ENCODE results near the gene MIS18BP1.
A peak's percentile ranks its signal among the peaks of the same experiment; 100 is the strongest.

The MIS18BP1 gene

DNA sequence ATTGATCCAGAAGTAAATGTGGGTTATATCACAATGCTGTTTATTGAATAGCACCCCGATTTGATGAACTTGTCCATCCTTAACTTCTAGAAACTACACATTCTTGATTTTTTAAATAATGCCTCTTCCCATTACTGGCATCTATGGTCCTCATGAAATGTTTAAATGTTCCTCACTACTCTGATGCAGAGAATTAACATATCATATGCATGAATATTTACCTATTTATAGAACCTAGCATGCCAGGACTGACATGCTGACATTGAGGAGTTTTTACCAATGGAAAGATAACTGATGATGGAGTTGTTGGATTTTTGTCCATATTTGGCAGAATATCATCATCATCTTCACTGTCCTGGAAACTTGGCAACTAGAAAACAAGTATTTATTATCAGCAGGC, 42.8 kb downstream of the MIS18BP1 start:
- TF ChIP-seq, protein P1, sequence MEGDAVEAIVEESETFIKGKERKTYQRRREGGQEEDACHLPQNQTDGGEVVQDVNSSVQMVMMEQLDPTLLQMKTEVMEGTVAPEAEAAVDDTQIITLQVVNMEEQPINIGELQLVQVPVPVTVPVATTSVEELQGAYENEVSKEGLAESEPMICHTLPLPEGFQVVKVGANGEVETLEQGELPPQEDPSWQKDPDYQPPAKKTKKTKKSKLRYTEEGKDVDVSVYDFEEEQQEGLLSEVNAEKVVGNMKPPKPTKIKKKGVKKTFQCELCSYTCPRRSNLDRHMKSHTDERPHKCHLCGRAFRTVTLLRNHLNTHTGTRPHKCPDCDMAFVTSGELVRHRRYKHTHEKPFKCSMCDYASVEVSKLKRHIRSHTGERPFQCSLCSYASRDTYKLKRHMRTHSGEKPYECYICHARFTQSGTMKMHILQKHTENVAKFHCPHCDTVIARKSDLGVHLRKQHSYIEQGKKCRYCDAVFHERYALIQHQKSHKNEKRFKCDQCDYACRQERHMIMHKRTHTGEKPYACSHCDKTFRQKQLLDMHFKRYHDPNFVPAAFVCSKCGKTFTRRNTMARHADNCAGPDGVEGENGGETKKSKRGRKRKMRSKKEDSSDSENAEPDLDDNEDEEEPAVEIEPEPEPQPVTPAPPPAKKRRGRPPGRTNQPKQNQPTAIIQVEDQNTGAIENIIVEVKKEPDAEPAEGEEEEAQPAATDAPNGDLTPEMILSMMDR (IDR thresholded peaks at IDR 0.05; ENCODE audit: extremely low read depth, missing control alignments) = no peak

DNA sequence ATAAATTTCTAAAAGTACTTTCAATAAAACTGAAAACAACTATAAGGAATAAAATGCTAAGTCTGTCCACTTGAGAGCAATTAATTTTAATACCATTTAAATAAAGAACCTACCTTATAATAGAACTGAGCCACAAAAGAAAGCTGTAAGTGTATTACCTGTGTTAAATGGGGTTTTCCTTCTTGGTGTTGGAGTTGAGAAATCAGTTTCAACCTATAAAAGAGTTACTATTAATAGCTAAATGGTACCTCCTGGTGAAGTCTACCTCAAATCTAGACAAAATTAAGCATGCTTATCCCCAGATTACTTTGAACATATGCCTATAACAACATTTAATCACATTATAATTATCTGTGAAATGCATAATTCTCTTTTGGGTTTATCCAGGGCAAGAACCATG, 48.8 kb downstream of the MIS18BP1 start:
- TF ChIP-seq, protein P1 (IDR thresholded peaks at IDR 0.05; ENCODE audit: extremely low read depth, missing control alignments) = no peak

More for the DNA sequence above, 42.8 kb downstream of the MIS18BP1 start:
- no peak for DNase-seq (ENCODE audit: low spot score)

DNA sequence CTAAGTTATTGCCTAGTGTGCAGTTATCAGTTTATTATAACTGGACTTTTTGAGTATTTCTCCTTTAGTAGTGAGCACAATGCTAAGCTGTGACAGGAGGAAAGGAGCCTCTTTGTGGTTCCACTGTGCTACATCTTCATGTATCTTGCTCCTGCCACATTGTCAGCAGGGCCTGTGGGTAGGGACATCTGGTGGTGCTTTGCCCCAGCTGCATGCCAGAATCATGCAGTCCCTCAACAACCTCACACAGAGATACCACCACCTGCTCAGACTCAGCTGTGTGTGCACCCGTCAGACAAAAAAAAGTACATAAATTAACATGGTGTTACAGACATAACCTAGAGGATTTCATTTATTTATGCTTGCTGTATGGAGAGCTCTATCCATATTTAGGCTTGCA, 51.1 kb downstream of the MIS18BP1 start:
- TF ChIP-seq, protein P1 (IDR thresholded peaks at IDR 0.05; ENCODE audit: extremely low read depth, missing control alignments) = no peak

More for the DNA sequence above, 48.8 kb downstream of the MIS18BP1 start:
- DNase-seq (ENCODE audit: low spot score) = no peak

DNA sequence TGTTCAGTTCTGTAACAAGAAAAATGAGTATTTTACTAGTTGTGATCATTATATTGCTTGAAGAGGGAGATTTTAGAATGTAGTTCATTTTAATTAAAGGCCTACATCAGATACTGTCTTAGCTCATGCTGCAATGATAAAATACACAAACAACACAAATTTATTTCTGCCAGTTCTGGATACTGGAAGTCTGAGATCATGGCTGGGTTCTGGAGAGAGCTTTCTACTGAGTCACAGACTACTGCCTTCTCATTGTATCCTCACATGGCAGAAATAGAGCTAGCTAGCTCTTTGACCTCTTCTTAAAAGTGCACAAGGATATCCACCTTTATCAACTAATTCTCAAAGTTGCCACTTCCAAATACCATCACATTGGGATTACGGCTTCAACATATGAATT, 53.8 kb downstream of the MIS18BP1 start:
- DNase-seq (ENCODE audit: low spot score) = no peak
- TF ChIP-seq, protein P1 (IDR thresholded peaks at IDR 0.05; ENCODE audit: extremely low read depth, missing control alignments) = no peak

More for the DNA sequence above, 51.1 kb downstream of the MIS18BP1 start:
- DNase-seq (ENCODE audit: low spot score) = peak; percentile 6

DNA sequence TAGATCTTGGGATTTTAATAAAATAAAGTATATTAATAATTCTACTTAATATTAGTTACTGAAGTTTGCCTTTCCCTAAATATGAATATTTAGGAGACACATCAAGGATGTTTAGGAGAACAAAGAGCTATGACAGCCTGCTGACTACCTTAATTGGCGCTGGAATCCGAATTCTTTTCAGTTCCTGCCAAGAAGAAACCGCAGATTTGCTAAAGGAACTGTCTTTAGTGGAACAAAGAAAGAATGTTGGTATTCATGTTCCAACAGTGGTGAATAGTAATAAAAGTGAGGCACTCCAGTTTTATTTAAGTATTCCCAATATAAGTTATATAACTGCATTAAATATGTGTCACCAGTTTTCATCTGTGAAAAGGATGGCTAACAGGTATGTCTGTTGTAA, 54.5 kb downstream of the MIS18BP1 start:
- no peak for DNase-seq (ENCODE audit: low spot score)
- TF ChIP-seq, protein P1 (IDR thresholded peaks at IDR 0.05; ENCODE audit: extremely low read depth, missing control alignments) = no peak

DNA sequence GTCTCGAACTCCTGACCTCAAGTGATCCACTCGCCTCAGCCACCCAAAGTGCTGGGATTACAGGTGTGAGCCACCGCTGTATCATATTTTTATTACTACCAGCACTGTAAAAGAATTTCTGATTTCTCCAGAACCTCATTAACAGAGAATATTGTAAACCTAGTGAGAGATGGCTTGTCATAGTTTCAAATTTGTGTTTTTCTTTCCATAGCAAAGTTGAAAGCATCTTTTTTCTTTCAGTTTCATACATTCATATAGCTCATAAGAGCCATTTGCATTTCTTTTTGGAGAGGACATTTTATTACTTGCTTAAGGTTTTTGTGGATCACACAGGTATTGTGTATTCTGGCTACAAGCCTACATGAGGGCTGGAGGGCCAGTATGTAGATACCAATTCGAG, 58.0 kb downstream of the MIS18BP1 start:
- TF ChIP-seq, protein P1 (IDR thresholded peaks at IDR 0.05; ENCODE audit: extremely low read depth, missing control alignments) = no peak
- peak; percentile 9 for DNase-seq (ENCODE audit: low spot score)

DNA sequence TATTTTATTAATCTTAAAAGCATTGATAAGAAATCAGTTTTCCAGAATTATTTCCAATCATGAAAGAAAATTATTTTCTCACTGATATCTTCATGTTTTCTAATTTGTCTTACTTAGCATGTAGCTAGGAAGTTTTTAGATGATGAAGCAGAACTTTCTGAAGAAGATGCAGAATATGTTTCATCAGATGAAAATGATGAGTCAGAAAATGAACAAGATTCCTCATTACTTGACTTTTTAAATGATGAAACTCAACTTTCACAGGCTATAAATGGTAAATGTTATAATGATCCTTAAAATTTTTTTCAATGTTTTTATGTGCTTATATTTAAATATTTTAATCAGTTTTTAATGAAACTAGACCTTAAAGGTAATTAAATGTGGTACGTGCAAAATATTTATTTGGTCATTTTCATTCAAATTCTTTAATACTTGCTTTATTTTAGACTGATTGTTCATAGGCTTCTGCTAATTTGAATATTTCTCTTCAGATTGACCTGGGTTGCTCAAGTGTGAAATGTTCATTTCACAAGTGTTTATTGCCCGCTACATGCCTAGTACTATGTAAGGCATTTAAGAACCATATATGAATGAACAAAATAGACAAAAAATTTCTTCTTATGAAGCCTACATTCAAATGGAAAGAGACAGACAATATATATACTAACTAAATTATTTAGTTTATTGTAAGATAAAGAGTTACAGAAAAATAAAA, 67.7 kb downstream of the MIS18BP1 start:
- TF ChIP-seq, protein P1 (IDR thresholded peaks at IDR 0.05; ENCODE audit: extremely low read depth, missing control alignments) = no peak
- no peak for DNase-seq (ENCODE audit: low spot score)
